WTC11 (cell line): ENCODE data around the gene SLC41A1.

Experiments used
- ATF2 ChIP-seq: sonication (generic); formaldehyde crosslinking; IDR thresholded peaks from 2 replicates; pipeline ENCODE4 v1.8.1; 2022; ENCODE audit warnings: low read depth, missing genetic modification reagents, borderline replicate concordance
- CTCF ChIP-seq: fragments of 200-600 bp; IDR thresholded peaks from 2 replicates; pipeline ENCODE4 v1.8.0; 2022; ENCODE audit warnings: antibody characterized with exemption
- FOXP1 ChIP-seq: sonication (generic); formaldehyde crosslinking; IDR thresholded peaks from 2 replicates; pipeline ENCODE4 v1.8.0; 2022; ENCODE audit warnings: missing genetic modification reagents, mild to moderate bottlenecking, moderate library complexity, borderline replicate concordance
- JAZF1 ChIP-seq: fragments of 250-450 bp; sonication (Bioruptor Pico); IDR thresholded peaks from 2 replicates; pipeline ENCODE4 v1.9.0; 2021; ENCODE audit warnings: moderate library complexity, mild to moderate bottlenecking, inconsistent platforms
- JUN ChIP-seq: sonication (generic); formaldehyde crosslinking; IDR thresholded peaks from 2 replicates; pipeline ENCODE4 v1.8.0; 2023; ENCODE audit warnings: mild to moderate bottlenecking, missing genetic modification reagents
- MAX ChIP-seq: sonication (generic); formaldehyde crosslinking; IDR thresholded peaks from 2 replicates; pipeline ENCODE4 v1.8.0; 2022; ENCODE audit warnings: mild to moderate bottlenecking, missing genetic modification reagents
- NFYB ChIP-seq: sonication (generic); formaldehyde crosslinking; conservative IDR thresholded peaks from 2 replicates; pipeline ENCODE4 v1.8.0; 2022; ENCODE audit warnings: low read depth, missing genetic modification reagents
- TEAD4 ChIP-seq: sonication (generic); formaldehyde crosslinking; IDR thresholded peaks from 2 replicates; pipeline ENCODE4 v1.8.0; 2022; ENCODE audit warnings: mild to moderate bottlenecking, missing genetic modification reagents
- ZNF138 ChIP-seq: sonication (generic); formaldehyde crosslinking; conservative IDR thresholded peaks from 2 replicates; pipeline ENCODE4 v1.8.1; 2022; ENCODE audit warnings: mild to moderate bottlenecking, moderate library complexity, missing genetic modification reagents
- ZNF232 ChIP-seq: sonication (generic); formaldehyde crosslinking; IDR thresholded peaks from 2 replicates; pipeline ENCODE4 v1.8.0; 2022; ENCODE audit warnings: mild to moderate bottlenecking, missing genetic modification reagents

DNA sequence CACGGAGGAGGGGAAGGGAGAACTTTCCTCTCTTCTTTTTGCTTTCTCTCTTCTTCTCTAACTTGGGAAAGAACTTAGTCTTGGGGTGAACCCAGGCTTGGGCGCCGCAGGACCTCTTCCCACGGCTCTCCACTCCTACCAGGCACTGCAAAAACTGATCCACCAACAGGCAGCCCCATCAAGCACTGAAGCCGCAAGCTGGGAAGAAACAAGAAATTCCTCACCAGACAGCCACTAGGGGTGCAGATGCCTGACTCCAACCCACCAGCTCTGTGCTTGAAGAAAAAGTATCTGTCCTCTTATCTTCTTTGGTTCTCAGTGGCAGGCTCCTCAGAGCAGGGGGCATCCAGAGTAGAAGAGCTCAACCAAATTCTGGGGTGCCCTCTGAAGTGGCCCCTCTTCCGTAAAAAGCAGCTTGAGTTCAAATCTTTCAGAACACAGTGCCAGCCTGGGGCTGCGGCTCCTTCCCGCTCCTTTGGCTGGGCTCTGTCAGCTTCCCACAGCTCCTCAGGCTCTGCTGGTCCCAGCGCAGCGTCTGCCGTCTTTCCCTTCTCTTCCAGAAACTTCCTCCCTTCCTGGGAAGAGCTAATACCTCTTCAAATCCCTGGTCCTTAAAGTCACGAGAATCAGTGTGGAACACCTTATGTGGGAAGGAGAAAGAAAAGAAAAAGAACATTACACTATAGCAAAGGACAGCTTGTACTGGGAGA is 2.4 kb downstream of the SLC41A1 start:
- TF ChIP-seq CTCF (no peak), FOXP1 (CRISPR knock-in tag) (no peak), ATF2 (CRISPR knock-in tag) (no peak), JUN (CRISPR knock-in tag) (no peak), NFYB (no peak), MAX (CRISPR knock-in tag) (no peak), TEAD4 (CRISPR knock-in tag) (no peak), ZNF138 (CRISPR knock-in tag) (no peak), ZNF232 (CRISPR knock-in tag) (no peak), JAZF1 (no peak)
